Measurements from ENCODE around the gene ME3. TPM values are rescaled to one million over a fixed set of nuclear protein-coding genes. Genes with fewer than 3 reads are reported as not detected.

Gene ME3
- total RNA-seq, 2 experiments from 2014 or later: not detected

DNA sequence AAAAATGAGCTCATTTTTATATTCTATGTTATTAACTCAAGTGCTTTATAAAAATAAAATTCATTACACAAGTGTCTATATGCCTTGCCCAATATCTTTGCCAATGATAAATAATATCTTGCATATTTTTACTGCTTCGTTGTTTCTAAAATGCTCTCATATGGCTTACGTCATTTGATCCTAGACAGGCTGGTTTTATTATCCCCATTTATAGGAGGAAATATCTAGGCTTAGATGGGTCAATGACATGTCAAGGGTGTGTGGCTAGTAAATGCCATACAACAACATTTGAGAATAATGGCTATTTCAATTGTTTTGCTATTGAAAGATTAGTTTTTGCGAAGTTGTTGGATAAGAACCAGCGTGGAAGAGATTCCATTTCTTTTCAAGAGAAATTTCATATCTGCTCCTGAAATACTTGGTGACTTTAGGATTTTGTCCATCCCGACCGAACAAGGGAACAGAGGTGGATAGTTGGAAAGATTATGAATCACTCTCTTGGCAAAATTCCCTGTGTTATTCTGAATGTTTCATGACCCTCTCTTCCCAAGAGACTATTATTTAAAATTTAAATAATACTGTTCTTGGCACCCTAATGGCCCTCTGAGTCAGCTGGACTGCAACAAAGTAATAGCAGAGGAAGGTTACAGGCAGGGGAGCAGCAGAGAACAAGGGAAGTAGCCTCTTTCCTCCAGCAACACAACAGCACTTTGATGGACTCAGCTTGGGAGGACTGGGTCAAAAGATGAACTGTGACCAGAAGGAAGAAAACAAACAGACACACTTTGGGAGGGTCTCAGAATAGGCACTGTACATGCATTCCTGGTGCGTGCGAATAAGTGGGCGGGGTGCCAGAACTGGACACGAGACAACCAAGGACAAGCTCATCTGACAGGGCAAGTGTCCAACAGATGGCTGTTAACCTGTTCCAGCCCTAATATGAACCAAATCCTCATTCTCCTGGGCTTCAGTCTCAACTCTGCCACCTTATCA is 94.5 kb downstream of the ME3 start:
- Histone ChIP-seq H2AFZ (ENCODE audit: low read length) (no peak overlapping the region), H3K4me1 (ENCODE audit: insufficient read depth, low read length, poor library complexity, severe bottlenecking) (no peaks in the 10 kb centered on the region), H3K36me3 (ENCODE audit: insufficient read depth, low read length) (no peaks in the 10 kb centered on the region), H3K4me3 (ENCODE audit: low read depth, low read length, poor library complexity, severe bottlenecking) (no peak overlapping the region), H3K27ac (ENCODE audit: low read depth, low read length, poor library complexity, severe bottlenecking) (no peak overlapping the region), H3K9me3 (ENCODE audit: low read length) (no peaks in the 10 kb centered on the region), H3K79me2 (ENCODE audit: insufficient read depth, low read depth, low read length) (no peaks in the 10 kb centered on the region), H3K4me2 (ENCODE audit: low read length) (no peak overlapping the region), H3K9me2 (ENCODE audit: insufficient read depth, low read length) (no peaks in the 10 kb centered on the region), H4K20me1 (ENCODE audit: insufficient read depth, low read length) (no peaks in the 10 kb centered on the region)
- ChIA-PET CTCF (ENCODE audit: unreplicated experiment) (no interaction called here), POLR2A (no interaction called here)
- TF ChIP-seq, protein P1, sequence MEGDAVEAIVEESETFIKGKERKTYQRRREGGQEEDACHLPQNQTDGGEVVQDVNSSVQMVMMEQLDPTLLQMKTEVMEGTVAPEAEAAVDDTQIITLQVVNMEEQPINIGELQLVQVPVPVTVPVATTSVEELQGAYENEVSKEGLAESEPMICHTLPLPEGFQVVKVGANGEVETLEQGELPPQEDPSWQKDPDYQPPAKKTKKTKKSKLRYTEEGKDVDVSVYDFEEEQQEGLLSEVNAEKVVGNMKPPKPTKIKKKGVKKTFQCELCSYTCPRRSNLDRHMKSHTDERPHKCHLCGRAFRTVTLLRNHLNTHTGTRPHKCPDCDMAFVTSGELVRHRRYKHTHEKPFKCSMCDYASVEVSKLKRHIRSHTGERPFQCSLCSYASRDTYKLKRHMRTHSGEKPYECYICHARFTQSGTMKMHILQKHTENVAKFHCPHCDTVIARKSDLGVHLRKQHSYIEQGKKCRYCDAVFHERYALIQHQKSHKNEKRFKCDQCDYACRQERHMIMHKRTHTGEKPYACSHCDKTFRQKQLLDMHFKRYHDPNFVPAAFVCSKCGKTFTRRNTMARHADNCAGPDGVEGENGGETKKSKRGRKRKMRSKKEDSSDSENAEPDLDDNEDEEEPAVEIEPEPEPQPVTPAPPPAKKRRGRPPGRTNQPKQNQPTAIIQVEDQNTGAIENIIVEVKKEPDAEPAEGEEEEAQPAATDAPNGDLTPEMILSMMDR (conservative IDR thresholded peaks at IDR 0.05; ENCODE audit: low read length): no peak
- TF ChIP-seq EZH2phosphoT487 (IDR thresholded peaks at IDR 0.05; ENCODE audit: borderline replicate concordance, low read depth, low read length): no peak
- intact Hi-C loops (cut with micrococcal nuclease; ENCODE audit: unreplicated experiment): no loop called here
- DNase-seq (ENCODE audit: low spot score): no peak
- BruUV-seq (replicated peaks): no TSS peak

DNA sequence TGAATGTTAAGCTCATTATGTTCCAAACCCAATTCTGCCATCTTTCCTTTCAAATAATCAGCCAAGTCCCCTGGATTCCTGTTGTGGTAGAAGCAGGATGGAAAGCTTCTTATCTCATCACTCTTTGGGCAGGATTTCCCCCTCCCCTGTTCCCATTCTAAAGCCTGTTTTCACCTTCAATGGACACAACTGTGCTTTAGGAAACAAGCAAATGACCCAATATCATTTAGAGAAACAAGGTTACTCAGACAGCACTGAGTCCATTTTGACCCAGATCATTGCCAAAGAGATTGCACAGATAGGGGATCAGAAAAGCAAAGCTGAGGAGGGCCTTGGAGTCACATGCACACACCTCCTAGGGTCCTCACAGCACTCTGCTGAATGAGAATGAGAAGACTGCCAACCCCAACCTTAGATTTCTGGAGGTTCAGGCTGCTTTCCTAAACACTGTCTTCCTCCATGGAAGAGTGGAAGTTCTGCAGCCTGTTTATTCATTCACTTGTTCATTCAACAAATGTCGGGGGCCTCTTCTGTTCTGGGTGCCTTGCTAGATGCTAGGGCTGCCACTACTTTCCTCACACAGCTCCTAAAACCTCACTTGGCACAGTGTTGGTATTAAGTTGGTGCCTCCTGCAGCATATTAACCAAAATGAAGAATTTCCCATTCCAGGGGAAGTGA is 95.3 kb downstream of the ME3 start:
- POLR2A ChIA-PET: no interaction called here
- Histone ChIP-seq H3K79me2 (ENCODE audit: insufficient read depth, low read depth, low read length) (no peaks in the 10 kb centered on the region), H3K4me1 (ENCODE audit: insufficient read depth, low read length, poor library complexity, severe bottlenecking) (no peaks in the 10 kb centered on the region), H2AFZ (ENCODE audit: low read length) (no peak overlapping the region), H4K20me1 (ENCODE audit: insufficient read depth, low read length) (no peaks in the 10 kb centered on the region), H3K9me3 (ENCODE audit: low read length) (no peaks in the 10 kb centered on the region), H3K4me2 (ENCODE audit: low read length) (no peak overlapping the region), H3K36me3 (ENCODE audit: insufficient read depth, low read length) (no peaks in the 10 kb centered on the region), H3K4me3 (ENCODE audit: low read depth, low read length, poor library complexity, severe bottlenecking) (no peak overlapping the region), H3K9me2 (ENCODE audit: insufficient read depth, low read length) (no peaks in the 10 kb centered on the region), H3K27ac (ENCODE audit: low read depth, low read length, poor library complexity, severe bottlenecking) (no peak overlapping the region)
- intact Hi-C loops (cut with micrococcal nuclease; ENCODE audit: unreplicated experiment): no loop called here
- BruUV-seq (replicated peaks): no TSS peak
- CTCF ChIA-PET (ENCODE audit: unreplicated experiment): no interaction called here
- TF ChIP-seq, protein P1 (conservative IDR thresholded peaks at IDR 0.05; ENCODE audit: low read length): no peak
- TF ChIP-seq EZH2phosphoT487 (IDR thresholded peaks at IDR 0.05; ENCODE audit: borderline replicate concordance, low read depth, low read length): no peak
- DNase-seq (ENCODE audit: low spot score): no peak
